ENCODE results near the gene IPP.
"Not testable (repeated sequence)": the region's sequence is repeated elsewhere in the genome, so short reads cannot be mapped to it uniquely, and the experiment has no call there.

IPP gene

DNA sequence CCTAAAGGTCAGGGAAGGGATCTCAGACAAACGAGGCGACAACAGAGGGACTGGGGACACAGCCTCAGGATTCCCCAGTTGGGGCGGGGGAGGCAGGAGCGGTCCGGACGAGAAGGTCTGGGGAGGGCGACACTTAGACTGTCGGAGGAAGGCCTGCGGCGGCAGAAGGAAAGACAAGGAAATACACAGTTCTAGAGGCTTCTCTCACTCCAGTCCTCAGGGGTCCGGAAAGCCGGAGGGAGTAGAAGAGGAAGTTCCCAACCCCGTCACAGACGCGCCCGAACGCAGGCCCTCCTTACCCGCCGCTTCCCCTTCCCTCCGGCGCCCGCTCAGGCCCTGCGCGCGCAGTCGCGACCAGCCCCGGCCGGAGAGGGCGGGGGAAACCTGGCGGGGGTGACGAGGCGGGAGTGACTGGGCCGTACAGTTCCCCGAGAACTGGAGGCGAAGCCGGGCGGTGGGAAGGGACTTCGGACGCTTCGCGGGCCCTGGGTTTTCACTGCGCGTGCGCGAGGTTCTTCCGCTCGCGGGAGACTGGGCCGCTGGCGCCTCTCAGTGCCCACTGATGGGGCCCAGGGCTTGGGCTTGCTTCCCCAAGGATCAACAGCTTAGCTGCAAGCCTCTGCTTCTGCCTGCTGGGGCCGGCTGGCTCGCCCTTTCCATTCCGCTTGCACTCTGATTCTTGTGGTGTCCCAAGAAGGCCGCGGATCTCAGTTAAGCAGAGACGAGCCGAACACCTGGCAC lies at the start of gene IPP:
TSS of gene IPP (minus strand) at position 356 of the 741 bp plus-strand sequence. CDS start 4,242 bp downstream, outside the sequence.
- peak; percentile 85 to 92 for DNase-seq

DNA sequence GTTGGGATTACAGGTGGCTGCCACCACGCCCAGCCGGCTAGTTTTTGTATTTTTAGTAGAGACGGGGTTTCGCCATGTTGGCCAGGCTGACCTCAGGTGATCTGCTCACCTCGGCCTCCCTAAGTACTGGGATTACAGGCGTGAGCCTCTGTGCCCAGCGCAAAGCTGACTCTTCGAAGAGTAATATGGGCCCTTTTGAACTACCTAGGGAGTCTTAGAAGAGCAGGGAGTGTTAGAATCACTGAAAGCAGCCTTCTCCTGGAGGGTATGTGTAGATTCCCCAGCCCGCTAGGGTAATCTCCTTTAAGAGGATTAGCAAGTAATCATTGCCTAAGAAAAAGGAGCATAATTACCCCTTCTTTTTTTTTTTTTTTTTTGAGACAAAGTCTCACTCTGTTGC lies 46.5 kb upstream of the IPP start:
- no peak for DNase-seq

DNA sequence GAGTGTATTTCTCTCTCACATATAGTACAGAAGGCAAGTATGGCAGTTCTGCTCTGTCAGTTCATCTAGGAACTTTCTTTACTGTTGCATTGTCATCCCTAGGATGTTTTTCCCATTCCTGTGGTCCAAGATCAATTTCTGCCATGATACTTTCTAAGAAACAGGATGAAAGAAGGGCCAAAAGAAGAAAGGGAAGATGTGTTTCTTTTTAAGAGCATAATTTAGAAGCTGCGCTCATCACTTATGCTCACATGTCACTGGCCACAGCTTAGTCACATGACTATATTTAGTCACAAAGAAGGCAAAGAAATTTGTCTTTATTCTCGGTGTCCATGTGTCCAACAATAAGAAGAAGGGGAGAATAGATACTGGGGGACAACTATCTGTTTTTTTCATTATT lies 45.9 kb upstream of the IPP start:
- no peak for DNase-seq

DNA sequence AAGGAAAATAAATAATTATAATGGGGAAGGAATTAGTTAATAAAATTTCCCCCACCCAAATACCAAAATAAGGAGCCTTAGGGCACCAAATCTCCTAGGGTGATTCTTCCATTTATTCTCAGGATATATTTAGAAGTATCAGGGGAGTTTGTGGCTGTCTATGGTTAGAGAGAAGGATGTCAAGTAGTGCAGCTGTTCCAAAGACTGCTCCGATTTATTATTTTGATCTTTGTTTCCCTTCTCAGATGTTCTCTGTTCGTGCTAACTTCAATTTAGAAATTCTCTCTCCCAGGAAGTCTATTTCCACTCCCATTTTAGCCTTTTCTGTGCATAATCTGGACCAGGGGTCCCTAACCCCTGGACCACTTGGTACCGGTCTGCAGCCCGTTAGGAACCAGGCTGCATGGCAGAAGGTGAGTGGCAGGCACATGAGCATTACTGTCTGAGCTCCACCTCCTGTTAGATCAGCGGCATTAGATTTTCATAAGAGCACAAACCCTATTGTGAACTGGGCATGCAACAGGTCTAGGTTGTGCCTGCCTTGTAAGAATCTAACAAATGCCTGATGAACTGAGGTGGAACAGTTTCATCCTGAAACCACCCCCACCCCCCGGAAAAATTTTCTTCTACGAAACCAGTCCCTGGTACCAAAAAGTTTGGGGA lies 43.6 kb upstream of the IPP start:
- DNase-seq = no peak

DNA sequence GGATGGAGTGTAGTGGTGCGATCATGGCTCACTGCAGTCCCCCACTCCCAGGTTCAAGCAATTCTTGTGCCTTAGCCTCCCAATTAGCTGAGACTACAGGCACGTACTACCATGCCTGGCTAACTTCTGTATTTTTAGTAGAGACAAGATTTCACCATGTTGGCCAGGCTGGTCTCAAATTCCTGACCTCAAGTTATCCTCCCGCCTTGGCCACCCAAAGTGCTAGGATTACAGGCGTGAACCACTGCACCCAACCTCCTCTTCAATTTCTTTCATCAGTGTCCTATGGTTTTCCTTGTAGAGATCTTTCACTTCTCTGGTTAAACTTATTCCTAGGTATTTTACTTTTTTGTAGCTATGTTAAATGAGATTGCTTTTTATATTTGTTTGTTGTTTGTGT lies 42.3 kb upstream of the IPP start:
- no peak for DNase-seq

DNA sequence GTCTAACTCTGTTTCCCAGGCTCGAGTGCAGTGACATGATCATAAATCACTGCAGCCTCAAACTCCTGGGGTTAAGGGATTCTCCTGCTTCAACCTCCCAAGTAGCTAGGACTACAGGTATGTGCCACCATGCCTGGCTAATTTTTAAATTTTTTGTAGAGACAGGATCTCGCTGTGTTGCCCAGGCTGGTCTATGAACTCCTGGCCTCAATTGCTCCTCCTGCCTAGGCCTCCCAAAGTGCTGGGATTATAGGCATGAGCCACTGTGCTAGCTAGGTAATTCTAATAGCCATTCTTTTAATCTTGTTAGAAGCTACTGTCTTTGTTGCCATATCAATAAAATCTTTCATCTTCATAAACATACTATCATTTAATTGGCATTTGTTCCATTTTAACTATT lies 39.1 kb upstream of the IPP start:
- DNase-seq = no peak

DNA sequence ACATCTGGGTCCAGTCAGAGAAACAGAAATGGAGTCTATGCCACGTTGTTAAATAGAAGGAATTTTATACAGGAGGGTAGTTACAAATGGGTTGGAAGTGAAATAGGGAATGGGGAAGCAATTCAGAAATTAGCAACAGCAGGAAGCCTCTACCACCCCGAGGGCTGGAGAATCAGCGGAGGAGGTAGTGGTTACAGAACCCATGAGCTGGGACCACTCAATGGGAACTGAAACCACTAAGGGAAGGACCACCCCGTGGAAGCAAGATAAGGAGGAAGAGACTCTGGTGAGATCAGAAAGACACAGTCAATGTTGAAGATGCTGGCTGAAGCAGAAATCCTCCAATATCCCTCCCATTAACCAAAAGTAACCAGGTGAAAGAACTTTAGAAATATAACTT lies 37.5 kb upstream of the IPP start:
- DNase-seq = no peak

DNA sequence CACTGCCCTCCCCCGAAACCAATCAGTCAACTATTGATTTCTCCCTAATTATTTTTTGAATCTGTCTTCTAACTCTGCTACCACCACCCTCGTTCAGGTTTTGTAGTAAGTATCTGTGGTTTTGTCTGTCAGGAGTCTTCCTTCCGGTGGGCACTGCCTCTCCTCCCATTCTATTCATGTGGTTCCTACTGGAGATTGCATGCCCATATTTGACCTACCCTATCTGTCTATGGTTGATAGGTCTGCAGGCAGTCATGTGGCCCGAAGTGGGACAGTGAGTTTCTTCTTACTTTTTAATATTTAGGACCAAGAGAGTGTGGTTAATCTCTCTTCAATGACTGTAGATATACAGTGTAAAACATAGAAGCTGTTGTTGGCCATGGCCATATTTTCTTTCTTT lies 35.1 kb upstream of the IPP start:
- no peak for DNase-seq

DNA sequence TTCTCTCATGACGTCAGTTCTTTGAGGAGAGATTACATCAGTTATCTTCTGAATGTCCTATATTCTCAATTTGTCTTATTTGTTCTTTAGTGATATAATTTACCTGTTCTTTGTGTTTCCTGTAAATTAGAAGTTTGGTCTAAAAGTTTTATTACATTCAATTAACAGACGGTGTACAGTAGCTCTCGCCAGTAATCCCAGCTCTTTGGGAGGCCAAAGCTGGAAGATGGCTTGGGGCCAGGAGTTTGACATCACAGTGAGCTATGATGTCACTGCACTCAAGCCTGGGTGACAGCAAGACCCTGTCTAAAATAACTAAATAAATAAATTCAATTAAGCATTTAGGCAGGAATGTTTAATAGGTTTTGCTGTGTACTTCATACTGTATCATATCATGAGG lies 25.3 kb upstream of the IPP start:
- DNase-seq = no peak

DNA sequence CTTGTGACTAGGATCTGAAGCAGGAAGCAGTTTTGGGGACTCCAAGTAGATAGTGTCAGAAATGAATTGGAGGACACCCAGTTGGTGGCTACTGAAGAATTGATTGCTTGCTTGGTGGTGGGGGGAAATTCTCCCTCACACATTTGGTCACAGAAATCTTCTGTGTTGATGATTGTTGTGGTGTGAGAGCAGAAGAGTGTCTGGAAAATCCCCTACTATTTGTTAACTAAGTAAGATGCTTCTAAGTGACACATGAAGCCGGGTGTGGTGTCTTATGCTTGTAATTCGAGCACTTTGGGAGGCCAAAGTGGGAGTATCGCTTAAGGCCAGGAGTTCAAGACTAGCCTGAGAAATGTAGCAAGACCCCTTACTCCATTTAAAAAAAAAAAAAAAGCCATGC lies 22.5 kb upstream of the IPP start:
- no peak for DNase-seq

DNA sequence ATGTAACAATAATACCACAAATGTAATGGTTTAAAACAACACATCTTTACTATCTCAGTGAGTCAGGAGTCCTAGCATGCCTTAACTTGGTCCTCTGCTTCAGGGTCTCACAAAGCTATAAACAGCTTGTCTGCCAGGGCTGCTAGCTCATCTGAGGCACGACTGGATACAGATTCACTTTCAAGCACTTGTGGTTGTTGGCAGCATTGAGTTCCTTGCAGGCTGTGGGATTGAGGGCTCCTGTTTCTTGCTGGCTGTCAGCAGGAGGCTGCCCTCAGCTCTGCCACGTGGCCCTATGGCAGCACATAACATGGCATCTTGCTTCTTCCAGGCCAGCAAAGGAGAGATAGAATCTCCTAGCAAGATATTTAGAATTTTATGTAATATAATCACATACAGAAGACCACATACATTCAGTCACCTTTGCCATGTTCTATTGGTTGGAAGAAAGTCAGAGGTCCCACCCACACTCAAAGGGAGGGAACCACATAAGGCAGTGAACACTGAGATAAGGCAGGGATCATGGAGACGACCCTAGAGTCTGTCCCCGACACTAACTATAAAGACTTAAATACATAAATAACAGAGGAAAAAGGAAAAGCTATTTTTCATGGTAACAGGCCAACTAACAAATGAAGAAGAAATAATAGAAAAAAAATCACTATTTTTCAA lies 18.9 kb upstream of the IPP start:
- DNase-seq = no peak

DNA sequence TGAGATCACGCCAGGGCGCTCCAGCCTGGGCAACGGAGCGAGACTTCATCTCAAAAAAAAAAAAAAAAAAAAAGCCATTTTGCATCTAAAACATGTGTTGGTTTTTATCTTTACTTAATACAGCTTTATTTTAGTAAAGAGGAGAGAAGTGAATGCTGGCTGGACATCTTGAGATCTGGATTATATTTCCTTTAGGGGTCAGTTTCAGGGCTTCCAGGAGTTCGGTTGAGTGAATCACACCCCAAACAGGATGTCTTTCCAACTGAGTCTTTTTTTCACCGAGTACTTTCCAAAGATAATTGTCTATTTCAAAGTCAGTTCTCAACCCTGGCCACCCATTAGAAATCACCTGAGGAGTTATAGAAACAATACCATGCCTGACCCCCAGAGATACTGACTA lies 16.6 kb upstream of the IPP start:
- DNase-seq = no peak

DNA sequence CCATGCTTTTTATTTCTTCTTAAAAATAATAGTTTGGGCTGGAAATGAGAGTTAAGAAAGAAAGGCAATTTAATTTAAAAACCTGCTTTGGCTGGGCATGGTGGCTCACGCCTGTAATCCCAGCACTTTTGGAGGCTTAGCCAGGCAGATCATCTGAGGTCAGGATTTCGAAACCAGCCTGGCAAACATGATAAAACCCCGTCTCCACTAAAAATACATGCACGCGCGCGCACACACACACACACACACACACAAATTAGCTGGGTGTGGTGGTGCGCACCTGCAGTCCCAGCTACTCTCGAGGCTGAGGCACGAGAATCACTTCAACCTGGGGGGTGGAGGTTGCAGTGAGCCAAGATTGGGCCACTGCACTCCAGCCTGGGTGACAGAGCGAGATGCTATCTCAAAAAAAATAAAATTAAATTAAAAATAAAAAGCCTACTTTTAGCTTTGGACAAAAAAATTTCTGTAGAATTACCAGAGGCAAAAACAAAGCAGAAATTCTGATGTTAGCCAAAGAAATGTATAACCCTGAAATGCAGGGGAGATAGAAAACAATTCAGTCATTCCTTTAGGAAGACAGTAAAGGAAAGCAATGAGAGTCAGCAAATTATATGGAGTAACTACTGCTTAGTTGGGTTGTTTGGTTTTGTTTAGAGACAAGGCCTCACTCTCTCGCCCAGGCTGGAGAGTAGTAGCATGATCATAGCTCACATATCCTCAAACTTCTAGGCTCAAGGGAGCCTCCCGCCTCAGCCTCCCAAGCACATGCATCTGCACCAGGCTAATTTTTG lies 15.7 kb upstream of the IPP start:
- no peak for DNase-seq

DNA sequence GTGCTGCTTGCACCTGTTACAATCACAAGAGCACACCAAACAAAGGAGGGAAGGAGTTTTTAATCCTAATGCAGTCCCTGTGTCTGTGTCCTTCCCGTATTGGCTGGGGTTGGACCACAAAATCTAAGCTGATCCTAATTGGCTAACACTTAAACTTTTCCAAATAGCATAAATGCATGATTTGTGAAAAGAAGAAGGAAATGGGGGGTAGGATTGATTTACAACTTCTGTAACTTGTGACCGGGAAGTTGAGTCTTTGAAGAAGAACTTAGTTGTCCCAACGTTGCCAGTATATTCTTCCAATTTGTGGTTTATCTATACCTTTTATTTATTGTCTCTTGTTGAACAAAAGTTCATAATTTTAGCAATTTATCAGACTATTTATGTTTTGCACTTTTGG lies 11.8 kb upstream of the IPP start:
- DNase-seq = no peak

DNA sequence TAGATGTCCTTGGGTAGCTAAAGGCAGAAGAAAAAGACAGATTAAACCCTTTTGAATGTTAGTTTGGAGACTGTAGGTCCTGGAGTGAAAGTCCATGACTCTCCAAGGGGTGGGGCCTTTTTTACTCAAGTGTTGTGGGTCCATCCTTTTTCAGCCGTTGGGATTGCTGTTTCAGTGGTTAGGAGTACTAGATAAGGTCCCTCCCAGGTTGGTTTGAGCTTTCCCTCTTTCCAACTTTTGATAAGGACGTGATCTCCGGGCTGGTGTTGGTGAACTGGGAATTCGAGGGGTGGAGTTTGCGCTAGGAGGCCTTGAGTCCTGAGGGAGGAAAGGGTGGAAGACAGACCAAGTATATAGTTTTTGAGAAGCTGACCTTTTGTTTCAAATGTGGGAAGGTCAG lies 5.2 kb upstream of the IPP start:
- DNase-seq = no peak

DNA sequence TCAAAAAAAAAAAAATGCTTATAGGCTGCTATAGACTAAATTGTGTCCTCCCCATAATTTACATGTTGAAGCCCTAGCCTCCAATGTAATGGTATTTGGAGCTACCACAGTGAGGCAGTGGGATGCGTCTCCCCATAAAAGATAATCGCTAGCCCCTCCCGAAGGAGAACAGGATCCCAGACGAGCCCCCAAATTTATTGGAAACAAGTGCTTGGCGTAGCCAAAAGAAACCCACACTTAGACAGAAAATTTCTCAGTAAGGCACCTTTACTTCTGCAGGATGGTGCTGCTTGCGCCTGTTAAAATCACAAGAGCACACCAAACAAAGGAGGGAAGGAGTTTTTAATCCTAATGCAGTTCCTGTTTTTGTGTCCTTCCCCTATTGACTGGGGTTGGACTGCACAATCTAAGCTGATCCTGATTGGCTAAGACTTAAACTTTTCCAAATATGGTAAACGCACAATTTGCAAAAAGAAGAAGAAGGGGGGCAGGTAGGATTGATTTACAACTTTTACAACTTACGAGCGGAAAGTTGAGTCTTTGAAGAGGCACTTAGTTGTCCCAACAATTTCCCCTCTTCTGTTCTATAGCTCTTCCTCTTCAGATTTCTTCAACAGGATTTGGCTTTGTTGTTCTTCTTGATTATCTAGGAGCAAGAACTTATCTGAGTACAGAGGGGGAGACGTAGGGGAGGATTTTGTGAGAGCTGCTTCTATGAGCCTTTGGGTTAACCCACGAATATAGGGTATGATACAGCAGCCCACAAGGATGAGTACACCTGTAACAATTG lies 3.0 kb upstream of the IPP start:
- DNase-seq = no peak

DNA sequence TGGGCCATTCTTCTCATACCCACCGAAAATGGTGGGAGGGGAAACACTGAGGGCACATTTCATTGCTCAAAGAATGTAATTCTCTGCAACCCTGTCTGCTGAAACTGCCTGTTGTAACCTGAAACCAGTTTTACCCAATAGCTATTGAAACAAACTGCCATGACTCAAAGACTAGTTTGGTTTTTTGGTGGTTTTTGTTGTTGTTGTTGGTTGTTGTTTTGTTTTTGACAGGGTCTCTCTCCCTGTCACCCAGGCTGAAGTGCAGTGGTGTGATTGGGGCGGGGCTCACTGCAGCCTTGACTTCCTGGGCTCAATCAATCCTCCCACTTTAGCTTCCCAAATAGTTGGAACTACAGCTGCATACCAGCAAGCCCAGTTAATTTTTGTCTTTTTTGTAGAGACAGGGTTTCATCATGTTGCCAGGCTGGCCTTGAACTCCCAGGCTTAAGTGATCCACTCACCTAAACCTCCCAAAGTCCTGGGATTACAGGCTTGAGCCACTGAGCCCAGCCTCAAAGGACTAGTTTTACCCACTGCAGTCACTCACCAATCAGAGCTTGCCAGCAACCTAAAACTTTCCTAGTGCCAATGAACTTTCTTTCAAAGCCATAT lies 2.1 kb upstream of the IPP start:
- DNase-seq = no peak

DNA sequence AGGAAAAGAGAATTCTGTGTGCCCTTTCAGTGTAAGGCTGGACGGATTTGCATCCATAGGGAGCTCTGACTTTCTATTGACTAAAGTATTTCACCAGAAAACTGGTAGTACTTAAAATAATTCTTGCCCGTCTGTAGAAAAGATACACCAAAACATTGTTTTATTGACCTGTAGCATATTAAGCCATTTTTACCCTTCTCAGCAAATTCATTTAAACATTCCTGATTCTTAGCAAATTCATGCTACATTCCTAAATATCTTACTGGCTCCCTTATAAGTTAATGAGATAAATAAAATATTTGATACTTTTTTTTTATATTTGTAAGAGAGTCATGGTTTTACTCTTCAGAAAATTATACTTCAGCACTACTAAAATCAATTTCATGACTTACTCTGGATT lies 1.6 kb upstream of the IPP start:
- no peak for DNase-seq

DNA sequence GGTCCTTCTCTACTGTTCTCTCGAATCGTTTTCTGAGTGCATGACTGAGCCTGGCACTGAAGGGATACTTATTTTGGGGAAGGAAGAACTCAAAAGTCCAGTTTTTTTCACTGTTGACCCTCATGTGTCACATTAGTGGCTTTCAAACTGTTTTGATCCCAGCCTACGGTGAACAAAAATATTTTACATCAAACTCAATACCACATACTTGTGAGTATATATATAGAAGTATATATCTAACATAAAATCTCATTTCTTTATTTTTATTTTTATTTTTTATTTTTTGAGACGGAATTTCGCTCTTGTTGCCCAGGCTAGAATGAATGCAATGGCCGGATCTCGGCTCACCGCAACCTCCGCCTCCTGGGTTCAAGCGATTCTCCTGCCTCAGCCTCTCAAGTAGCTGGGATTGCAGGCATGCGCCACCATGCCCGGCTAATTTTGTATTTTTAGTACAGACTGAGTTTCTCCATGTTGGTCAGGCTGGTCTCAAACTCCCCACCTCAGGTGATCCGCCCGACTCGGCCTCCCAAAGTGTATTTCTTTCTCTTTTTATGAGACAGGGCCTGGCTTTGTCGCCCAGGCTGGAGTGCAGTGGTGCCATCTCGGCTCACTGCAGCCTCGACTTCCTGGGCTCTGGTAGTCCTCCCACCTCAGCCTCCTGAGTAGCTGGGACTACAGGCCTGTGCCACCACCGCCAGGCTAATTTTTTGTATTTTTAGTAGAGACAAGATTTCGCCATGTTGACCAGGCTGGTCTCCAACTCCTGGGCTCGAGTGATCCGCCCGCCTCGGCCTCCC lies 786 bp upstream of the IPP start:
- DNase-seq = not testable (repeated sequence)

DNA sequence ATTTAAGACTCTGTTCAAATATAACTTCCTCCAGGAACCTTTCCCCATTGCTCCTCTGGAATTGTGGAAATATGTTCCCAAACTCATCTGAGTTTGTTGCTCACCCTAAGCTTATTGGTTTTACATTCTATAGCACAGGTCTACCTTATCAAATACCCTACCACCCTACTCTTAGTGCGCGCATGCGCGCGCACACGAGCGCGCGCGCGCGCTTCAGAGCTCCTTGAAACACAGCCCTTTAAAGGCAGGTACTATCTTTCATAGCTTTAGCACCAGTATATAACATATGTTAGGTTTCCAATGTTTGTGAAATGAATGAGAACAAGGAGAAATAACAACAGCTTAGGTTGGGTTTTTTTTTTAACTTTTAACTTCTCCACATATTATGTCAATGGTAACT lies 3.5 kb downstream of the IPP start:
- no peak for DNase-seq

DNA sequence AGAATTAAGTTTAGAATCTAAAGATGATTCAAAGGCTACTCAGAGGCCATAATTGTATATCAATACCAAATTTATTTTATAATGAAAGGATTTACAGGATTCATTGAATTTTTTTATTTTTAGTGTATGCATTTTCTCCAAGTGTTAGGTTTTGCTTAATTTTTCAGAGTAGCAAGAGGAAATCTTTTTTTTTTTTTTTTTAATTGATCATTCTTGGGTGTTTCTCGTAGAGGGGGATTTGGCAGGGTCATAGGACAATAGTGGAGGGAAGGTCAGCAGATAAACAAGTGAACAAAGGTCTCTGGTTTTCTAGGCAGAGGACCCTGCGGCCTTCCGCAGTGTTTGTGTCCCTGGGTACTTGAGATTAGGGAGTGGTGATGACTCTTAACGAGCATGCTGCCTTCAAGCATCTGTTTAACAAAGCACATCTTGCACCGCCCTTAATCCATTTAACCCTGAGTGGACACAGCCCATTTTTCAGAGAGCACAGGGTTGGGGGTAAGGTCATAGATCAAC lies 10.8 kb downstream of the IPP start:
- DNase-seq = not testable (repeated sequence)

All from activated CD4-positive, alpha-beta T cell treated with anti-CD3 and anti-CD28 coated beads for 4 hours (primary cell).